ENCODE measurements around the gene FAM219A. TPM values are rescaled to one million over a fixed set of nuclear protein-coding genes. Genes with fewer than 3 reads are reported as not detected.
"Not testable (repeated sequence)": the region's sequence is repeated elsewhere in the genome, so short reads cannot be mapped to it uniquely, and the experiment has no call there.

FAM219A gene
- total RNA-seq, 2 donors from 2014 or later = 6.5 to 6.6 TPM

DNA sequence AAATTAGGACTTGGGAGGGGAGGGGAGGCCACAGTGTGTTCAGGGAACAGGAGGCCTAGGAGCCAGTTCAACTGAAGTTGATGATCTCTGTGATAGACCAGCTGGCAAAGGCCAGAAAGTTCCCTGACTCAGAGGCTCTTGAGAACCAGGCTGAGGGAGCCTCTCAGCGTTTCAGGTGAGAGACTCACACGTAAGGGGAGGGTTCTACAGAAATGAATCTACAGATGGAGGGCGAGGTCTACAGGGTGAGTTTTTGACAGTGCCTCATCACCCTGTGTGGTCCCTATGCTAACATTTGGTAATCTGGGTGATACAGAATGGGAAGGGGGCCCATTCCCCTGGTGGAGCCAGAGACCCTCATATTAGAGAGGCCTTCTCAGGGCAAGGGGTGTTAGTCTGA, 32.4 kb upstream of the FAM219A start:
- no peak overlapping the region for H3K27ac ChIP-seq
- no peaks in the 10 kb centered on the region for H3K36me3 ChIP-seq (replicated peaks in 1 of 2; ENCODE audit: insufficient read depth in 1 of 2, low read depth in 2 of 2)
- DNase-seq (no peak), ATAC-seq (no peak)
- H3K27me3 ChIP-seq = no peaks in the 10 kb centered on the region
- intact Hi-C loops (cut with DNase I) = no loop called here
- H3K9me3 ChIP-seq = no peaks in the 10 kb centered on the region
- H3K4me1 ChIP-seq = no peaks in the 10 kb centered on the region
- no peak overlapping the region for H3K4me3 ChIP-seq
- TF ChIP-seq POLR2A (IDR thresholded peaks at IDR 0.05) = no peak
- TF ChIP-seq, protein P1, sequence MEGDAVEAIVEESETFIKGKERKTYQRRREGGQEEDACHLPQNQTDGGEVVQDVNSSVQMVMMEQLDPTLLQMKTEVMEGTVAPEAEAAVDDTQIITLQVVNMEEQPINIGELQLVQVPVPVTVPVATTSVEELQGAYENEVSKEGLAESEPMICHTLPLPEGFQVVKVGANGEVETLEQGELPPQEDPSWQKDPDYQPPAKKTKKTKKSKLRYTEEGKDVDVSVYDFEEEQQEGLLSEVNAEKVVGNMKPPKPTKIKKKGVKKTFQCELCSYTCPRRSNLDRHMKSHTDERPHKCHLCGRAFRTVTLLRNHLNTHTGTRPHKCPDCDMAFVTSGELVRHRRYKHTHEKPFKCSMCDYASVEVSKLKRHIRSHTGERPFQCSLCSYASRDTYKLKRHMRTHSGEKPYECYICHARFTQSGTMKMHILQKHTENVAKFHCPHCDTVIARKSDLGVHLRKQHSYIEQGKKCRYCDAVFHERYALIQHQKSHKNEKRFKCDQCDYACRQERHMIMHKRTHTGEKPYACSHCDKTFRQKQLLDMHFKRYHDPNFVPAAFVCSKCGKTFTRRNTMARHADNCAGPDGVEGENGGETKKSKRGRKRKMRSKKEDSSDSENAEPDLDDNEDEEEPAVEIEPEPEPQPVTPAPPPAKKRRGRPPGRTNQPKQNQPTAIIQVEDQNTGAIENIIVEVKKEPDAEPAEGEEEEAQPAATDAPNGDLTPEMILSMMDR (IDR thresholded peaks at IDR 0.05) = no peak
- WGBS, 2 donors = 47 to 54% methylated on average over 3 of the region's 3 CpGs

DNA sequence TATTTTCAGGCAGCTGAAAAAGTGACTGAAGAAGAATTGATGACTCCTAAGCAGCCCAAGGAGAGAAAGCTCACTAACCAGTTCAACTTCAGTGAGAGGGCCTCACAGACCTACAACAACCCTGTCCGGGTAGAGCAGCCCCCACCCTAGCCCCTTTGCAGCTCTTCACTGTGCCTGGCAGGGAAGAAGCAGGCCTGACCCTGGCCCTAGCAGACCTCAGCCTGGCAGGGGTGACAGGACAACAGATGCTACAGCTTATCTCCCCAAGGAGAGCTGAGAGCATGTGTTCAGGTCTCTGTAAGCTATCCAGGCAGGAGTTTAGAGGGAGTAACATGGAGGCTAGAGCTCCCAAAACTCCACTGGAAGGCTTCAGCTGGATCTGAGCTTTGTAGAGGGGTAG, 32.0 kb upstream of the FAM219A start:
- Histone ChIP-seq H3K4me1 (no peaks in the 10 kb centered on the region), H3K27me3 (no peaks in the 10 kb centered on the region), H3K36me3 (replicated peaks in 1 of 2; ENCODE audit: insufficient read depth in 1 of 2, low read depth in 2 of 2) (no peaks in the 10 kb centered on the region), H3K9me3 (no peaks in the 10 kb centered on the region), H3K27ac (no peak overlapping the region), H3K4me3 (no peak overlapping the region)
- intact Hi-C loops (cut with DNase I) = no loop called here
- ATAC-seq (no peak), DNase-seq (no peak)
- 56 to 88% methylated on average over 1 of the region's 1 CpG for WGBS, 2 donors
- TF ChIP-seq POLR2A (IDR thresholded peaks at IDR 0.05) = no peak
- TF ChIP-seq, protein P1 (IDR thresholded peaks at IDR 0.05) = no peak

DNA sequence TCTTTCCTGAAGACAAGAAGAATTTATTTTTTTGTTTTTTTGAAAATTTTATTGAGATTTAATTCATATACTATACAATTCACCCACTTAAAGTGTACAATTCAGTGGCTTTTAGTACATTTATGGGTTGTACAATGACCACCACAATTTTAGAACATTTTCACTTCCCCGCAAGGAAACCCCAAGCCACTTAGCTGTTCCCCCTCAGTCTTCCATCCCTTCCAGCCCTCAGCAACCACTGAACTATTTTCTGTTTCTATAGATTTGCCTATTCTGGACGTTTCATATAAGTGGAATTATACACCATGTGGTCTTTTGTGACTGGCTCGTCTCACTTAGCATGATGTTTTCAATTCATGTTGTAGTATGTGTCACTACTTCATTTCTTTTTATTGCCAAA, 28.2 kb upstream of the FAM219A start:
- intact Hi-C loops (cut with DNase I) = no loop called here
- H3K4me1 ChIP-seq = no peaks in the 10 kb centered on the region
- no peaks in the 10 kb centered on the region for H3K36me3 ChIP-seq (replicated peaks in 1 of 2; ENCODE audit: insufficient read depth in 1 of 2, low read depth in 2 of 2)
- 53 to 60% methylated on average over 3 of the region's 3 CpGs for WGBS, 2 donors
- H3K4me3 ChIP-seq = no peak overlapping the region
- H3K9me3 ChIP-seq = no peaks in the 10 kb centered on the region
- no peaks in the 10 kb centered on the region for H3K27me3 ChIP-seq
- TF ChIP-seq, protein P1 (IDR thresholded peaks at IDR 0.05) = no peak
- no peak for DNase-seq
- ATAC-seq = no peak
- H3K27ac ChIP-seq = no peak overlapping the region

DNA sequence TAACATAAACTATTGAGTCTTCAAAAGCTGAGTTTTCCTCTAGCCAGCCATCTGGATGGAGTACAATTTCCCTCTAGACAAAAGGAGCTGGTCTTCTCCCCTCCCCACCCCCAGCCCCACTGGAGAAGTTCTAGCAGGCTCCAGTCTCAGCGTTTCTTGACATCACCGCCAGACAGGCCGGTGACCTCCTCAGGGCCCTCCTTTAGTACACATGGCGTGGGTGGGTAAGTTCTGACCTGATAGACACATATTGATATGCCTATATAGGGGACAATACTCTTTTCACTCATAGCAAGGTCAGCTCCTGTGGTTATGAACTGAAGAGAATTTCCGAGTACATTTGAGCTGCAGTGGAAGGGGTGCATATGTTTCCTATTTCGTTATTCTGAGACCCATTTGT, 27.5 kb upstream of the FAM219A start:
- Histone ChIP-seq H3K4me3 (no peak overlapping the region), H3K36me3 (replicated peaks in 1 of 2; ENCODE audit: insufficient read depth in 1 of 2, low read depth in 2 of 2) (no peaks in the 10 kb centered on the region), H3K27me3 (no peaks in the 10 kb centered on the region), H3K9me3 (no peaks in the 10 kb centered on the region), H3K27ac (no peak overlapping the region), H3K4me1 (no peaks in the 10 kb centered on the region)
- no peak for DNase-seq
- TF ChIP-seq, protein P1 (IDR thresholded peaks at IDR 0.05) = no peak
- no peak for TF ChIP-seq POLR2A (IDR thresholded peaks at IDR 0.05)
- WGBS, 2 donors = 67 to 69% methylated on average over 6 of the region's 6 CpGs
- no peak for ATAC-seq
- intact Hi-C loops (cut with DNase I) = no loop called here

DNA sequence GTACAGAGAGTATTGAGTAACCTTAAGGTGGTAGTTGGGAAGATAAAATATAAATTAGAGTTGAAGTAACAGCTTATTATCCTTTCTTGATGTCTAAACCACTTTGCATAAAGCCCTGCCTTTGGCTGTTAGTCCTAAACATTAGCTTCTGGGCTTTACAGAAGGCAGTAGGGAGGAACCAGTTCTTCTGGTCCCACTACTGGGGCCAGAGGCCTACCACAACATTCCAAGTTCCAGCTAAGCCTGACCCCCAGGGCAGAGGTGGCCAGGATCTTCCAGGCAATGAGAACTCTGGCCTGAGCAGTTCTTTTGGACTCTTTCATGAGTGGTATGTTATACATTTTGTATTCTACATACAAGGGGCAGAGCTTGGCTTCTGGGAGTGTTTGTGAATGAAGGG, 26.3 kb upstream of the FAM219A start:
- Histone ChIP-seq H3K27ac (no peak overlapping the region), H3K27me3 (no peaks in the 10 kb centered on the region), H3K4me1 (no peaks in the 10 kb centered on the region), H3K4me3 (no peak overlapping the region), H3K36me3 (replicated peaks in 1 of 2; ENCODE audit: insufficient read depth in 1 of 2, low read depth in 2 of 2) (no peaks in the 10 kb centered on the region), H3K9me3 (no peaks in the 10 kb centered on the region)
- DNase-seq (no peak), ATAC-seq (no peak)
- intact Hi-C loops (cut with DNase I) = no loop called here
- TF ChIP-seq POLR2A (IDR thresholded peaks at IDR 0.05) = no peak
- TF ChIP-seq, protein P1 (IDR thresholded peaks at IDR 0.05) = no peak

DNA sequence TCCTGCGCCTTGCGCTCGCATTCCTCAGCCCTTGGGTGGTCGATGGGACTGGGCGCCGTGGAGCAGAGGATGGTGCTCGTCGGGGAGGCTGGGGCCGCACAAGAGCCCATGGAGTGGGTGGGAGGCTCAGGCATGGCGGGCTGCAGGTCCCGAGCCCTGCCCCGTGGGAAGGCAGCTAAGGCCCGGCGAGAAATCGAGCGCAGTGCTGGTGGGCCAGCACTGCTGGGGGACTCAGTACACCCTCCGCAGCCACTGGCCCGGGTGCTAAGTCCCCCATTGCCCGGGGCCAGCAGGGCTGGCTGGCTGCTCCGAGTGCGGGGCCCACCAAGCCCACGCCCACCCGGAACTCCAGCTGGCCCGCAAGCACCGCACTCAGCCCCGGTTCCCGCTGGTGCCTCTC, 24.4 kb upstream of the FAM219A start:
- DNase-seq = not testable (repeated sequence)

DNA sequence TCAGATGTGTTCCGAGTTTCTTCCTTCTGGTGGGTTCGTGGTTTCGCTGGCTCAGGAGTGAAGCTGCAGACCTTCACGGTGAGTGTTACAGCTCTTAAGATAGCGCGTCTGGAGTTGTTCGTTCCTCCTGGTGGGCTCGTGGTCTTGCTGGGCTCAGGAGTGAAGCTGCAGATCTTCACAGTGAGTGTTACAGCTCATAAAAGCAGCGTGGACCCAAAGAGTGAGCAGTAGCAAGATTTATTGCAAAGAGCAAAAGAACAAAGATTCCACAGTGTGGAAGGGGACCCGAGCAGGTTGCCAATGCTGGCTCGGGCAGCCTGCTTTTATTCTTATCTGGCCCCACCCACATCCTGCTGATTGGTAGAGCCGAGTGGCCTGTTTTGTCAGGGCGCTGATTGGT, 23.2 kb upstream of the FAM219A start:
- H3K4me1 ChIP-seq; intact Hi-C loops (cut with DNase I); H3K27me3 ChIP-seq; DNase-seq; H3K27ac ChIP-seq; H3K4me3 ChIP-seq; H3K36me3 ChIP-seq (replicated peaks in 1 of 2; ENCODE audit: insufficient read depth in 1 of 2, low read depth in 2 of 2); ATAC-seq; H3K9me3 ChIP-seq: not testable (repeated sequence)
- 77 to 84% methylated on average over 12 to 13 of the region's 13 CpGs for WGBS, 2 donors

More for the DNA sequence above, 24.4 kb upstream of the FAM219A start:
- H3K27me3 ChIP-seq; intact Hi-C loops (cut with DNase I); ATAC-seq; H3K4me1 ChIP-seq; H3K4me3 ChIP-seq; H3K36me3 ChIP-seq (replicated peaks in 1 of 2; ENCODE audit: insufficient read depth in 1 of 2, low read depth in 2 of 2); H3K9me3 ChIP-seq; H3K27ac ChIP-seq: not testable (repeated sequence)
- WGBS, 2 donors = 86% methylated on average over 26 of the region's 27 CpGs; no CpG with 5 or more reads in 1 of the 2 donors
